ENCODE data around the gene MYOG.

The MYOG gene

DNA sequence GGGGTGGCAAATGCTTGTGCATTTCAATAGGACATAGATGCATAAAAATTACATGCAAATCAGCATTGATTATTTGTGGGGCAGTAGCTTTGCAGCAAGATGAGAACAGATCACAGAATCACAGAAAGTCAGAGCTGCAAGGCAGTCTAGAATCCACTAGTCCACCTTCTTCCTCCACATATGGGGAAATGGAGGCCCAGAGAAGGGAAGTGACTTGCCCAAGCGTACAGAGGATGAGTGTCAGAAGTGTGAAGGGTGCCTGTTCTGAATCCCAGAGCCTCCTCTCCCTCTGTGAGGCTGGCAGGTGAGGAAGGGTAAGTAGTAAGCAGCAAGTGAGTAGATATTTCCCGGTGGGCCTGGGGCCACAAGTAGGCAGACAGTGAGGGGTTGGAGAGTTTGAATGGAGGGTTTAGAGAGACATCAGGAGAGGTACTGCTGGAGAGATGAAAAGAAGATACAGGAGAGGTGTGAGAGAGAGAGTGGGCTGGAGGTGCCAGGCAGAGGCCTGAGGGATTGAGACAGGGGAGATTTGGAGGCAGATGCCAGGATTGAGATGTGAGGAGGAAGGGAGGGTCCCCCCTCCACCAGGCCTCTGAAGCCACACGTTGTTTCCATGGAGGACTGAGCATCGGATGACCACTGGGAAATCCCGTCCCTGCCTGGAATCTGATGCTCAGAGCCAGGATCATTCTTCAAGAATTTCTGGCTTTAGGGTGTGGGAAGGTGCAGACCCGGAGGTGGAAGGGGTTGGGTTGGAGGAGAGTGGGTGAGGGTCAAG, 4.8 kb upstream of the MYOG start:
- no peak for DNase-seq (ENCODE audit: low spot score)

DNA sequence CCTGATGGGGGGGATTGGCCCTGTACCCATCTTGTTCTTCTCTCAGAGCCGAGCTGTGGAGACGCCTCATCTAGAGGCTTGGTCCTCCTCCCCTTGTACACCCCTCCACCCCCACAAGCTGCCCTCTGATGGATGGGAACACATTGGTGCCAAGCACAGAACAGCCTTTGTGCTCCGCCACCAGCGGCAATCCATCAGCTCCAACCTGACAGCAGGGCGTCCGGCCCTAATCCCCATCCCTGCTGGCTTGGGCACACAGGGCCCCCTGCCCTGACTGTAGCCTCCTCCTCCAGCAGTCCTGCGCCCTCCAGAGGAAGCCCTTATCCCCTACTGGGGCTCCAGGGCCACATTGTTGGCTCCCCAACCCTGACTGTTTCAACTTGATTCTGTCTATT, 3.8 kb upstream of the MYOG start:
- no peak for DNase-seq (ENCODE audit: low spot score)

- DNase-seq (ENCODE audit: low spot score): no peak
Measured at GRCh38 chr1:203089001-203089650, 3.3 kb upstream of the MYOG start.

DNA sequence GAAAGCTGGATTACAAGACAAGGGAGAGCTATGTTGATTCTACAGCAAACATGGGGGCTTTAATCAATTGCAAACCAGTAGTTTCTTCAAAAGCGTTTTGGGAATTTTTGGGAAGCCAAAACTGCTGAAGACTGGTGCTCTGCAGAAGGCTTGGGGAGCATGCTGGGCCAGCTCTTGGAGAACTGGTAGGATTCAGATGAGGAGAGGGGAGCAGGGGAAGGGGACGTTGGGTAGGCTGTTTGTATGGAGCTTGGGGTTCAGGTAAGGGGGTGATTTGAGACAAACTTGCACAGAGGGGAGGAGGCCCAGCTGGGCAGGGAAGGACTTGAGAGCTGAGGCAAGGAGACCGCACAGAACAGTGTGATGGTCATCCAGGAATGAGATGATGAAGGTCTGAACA, 2.6 kb upstream of the MYOG start:
- no peak for DNase-seq (ENCODE audit: low spot score)

GRCh38 chr1:203086992-203087763, 1.4 kb upstream of the MYOG start:
- no peak for DNase-seq (ENCODE audit: low spot score)

- no peak for DNase-seq (ENCODE audit: low spot score)
Measured at GRCh38 chr1:203084588-203085527, 954 bp downstream of the MYOG start.

DNA sequence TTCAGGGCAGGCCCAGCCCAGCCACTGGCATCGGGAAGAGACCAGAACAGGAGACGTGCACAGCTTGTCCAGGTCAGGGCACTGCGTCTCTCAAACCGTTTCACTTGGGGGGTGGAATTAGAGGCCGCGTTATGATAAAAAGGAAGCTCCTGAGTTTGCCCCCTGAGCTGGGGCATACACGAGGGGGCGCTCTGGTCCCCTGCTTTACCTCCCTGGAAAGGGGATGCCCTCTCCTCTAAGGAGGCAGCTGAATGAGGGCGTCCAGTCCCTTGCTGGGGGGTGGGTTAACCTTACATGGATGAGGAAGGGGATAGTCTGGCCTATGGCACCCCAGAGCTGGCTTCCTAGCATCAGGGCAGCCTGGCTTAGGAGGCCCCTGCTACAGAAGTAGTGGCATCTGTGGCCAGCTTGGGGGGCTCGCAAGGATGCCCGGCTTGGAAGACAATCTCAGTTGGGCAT, 2.3 kb downstream of the MYOG start:
- DNase-seq (ENCODE audit: low spot score): no peak

DNA sequence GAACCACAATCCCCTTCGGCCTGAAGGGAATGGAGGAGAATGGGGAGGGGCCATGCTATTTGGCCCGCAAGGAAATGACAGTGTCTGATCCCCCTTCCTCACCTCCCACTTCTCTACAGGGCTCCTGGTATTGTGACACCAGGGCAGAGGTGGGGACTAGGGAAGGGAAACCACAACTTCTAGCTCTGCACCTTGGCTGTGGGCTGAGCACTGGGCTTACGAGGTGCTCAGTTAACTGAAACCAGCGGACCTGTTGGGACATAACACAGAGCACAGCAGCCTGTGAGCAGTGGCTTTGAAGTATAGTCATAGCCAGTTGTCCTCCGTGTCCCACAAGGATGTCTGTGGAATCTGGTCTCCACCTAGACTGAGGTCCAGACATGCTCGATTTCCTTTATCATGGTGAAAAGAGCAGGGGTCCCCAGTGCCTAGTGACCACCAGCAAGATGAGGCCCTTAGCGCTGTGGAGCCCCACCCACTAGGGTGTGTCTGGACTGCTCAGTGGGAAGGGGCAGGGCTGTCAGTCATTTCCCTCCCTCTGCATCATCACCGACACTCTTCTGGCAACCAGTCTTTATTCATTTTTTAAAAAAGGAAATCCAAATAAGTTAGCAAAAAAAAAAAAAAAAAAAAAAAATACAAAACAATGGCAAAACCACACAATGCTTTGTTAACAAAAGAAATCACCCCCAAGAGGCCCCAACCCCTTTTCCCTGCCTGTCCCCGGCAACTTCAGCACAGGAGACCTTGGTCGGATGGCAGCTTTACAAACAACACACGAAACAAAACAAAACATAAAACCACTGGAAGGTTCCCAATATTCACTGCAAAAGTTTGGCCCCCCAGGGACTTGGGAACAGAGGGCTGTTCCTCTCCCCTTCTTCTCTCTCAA, 3.0 kb downstream of the MYOG start:
- no peak for DNase-seq (ENCODE audit: low spot score)

- no peak for DNase-seq (ENCODE audit: low spot score)
Measured at GRCh38 chr1:203082231-203082505, 3.6 kb downstream of the MYOG start.

DNA sequence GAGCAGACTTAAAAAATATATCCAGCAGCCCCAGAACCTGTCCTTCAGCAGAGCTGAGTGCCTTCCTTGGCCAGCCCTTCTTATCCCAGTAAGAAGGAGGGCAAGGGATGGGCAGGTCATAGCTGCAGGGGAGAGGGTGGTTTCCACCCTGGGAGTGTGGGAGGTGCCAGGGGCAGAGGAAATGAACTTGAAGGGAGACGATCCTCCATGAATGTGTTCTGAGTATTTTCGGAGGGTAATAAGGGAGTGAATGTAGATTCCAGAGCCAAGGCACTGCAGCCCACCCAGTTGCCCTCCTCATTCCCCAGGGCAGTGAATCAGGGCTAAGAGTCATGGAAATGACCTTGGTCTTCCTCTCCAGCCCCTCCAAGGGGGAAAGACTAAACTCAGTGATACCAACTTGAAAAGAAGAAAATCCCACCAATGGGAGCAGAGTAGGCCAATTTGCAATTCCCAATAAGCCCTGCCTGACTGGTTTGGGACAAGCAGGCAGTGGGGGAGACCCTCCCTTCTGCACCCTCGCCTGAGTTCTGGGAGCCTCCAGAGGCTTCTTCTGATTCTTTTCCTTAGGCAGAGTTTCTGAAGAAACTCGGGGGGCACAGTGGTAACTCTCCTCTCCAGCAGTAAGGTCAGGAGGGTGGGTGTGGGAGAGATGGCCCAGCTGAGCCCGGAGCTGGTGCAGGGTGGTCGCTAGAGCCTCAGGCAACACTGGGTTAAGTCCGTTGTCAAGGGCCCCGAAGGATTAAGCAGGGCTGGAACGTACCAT, 4.2 kb downstream of the MYOG start:
- DNase-seq (ENCODE audit: low spot score): no peak

GRCh38 chr1:203080456-203080855, 5.4 kb downstream of the MYOG start:
- no peak for DNase-seq (ENCODE audit: low spot score)

- no peak for DNase-seq (ENCODE audit: low spot score)
Measured at GRCh38 chr1:203078478-203078877, 7.3 kb downstream of the MYOG start.

DNA sequence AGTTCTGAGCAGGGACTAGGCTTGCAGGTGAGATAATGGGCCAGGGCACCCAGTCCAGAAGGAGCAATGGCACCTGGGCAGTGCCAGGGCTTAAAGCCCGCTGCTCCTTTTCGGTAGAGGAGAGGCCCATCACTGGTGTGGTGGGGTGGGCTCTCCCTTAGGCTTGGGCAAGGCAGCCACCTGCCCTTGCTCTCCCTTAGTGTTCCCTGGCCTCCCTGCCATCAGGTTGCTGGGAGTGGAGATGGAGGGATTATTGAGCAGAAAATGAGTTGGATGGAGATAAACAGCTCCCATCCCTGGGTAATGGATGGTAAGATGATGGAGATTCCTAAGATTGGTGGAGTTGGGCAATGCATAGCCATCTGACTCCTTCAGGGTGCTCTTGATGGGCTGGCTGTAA, 7.9 kb downstream of the MYOG start:
- no peak for DNase-seq (ENCODE audit: low spot score)

GRCh38 chr1:203077367-203077766, 8.4 kb downstream of the MYOG start:
- no peak for DNase-seq (ENCODE audit: low spot score)

- DNase-seq (ENCODE audit: low spot score): no peak
Measured at GRCh38 chr1:203076031-203076511, 9.7 kb downstream of the MYOG start.

GRCh38 chr1:203075236-203076030, 10.4 kb downstream of the MYOG start:
- DNase-seq (ENCODE audit: low spot score): no peak

DNA sequence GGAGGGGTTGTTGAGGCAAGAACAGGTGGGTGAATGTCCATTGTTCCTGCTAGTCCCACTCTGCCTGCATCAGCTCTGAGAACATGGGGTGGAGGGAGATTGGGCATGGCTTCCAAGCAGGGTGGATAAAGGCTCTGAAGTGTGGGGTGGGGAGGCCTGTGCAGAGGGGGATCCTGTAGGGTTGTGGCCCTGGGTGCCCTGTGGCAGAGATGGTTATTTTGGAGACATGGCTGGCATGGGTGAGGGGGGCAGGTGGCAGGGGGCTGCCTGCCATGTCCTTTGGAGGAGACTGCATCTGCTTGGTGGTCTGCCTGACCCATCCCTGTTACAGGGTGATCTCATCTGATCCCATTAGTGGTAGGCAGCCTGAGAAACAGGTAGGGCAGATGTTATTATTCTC, 11.2 kb downstream of the MYOG start:
- no peak for DNase-seq (ENCODE audit: low spot score)

DNA sequence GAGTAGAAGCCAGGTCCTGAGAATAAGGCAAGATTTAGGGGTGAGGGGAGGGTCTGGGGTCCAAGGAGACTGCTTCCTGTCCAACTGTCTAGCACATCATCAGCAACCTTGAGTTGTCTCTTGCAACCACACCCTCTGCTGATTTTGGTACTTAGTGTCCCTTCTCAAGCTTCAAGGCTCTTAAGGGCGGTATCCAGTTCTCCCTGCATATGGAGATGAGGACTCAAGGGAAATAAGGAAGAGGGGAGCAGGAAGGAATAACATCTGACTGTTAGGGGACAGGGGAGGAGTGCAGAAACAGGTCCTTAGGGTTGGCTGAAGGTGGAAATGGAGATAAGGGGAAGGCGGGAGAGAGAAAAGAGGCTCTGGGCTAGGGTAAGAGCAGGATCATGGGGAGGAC, 12.3 kb downstream of the MYOG start:
- DNase-seq (ENCODE audit: low spot score): no peak

GRCh38 chr1:203072911-203073310, 12.9 kb downstream of the MYOG start:
- no peak for DNase-seq (ENCODE audit: low spot score)
